Measurements from ENCODE around the gene CMTM8. TPM values are rescaled to one million over a fixed set of nuclear protein-coding genes. Genes with fewer than 3 reads are reported as not detected.

The CMTM8 gene
- total RNA-seq, 4 donors from 2014 or later = 4.4 to 39.2 (median 7.4) TPM

DNA sequence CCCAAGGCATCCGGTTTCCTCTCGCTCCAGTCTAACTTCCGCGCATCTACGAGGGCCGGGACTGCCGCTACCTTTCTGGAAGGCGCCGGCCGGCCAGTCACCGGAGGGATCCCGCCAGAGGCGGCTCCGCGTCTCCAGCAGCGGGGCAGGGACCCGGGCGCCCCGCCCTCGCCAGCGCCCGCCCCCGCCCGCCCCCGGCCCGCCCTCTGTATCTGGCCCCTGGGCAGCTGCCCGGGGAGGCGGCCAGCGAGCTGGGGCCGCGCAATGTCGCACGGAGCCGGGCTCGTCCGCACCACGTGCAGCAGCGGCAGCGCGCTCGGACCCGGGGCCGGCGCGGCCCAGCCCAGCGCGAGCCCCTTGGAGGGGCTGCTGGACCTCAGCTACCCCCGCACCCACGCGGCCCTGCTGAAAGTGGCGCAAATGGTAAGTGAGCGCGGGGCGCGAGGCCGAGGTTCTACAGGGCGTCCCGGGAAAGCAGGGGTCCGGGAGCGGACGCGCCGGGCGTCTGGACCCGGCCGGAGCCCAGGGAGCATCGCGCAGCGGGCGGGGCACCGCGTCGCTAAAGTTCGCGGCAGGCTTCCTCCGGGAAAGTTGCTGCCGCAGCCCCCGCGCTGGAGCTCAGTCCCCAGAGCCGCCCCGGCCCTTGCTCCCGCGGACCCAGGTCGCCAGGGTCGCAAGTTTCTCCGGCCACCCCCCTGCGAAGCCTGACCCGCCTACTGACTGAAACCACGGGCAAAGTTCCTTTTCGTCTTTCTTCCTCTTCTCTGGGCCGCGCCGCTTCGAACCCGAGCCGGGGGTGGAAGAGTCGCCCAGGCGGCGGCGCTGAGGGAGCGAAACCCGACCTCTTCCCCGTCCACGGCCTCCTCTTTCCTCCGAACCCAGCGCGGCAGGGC, 153.4 kb downstream of the CMTM8 start, which contains the start of gene CMTM7:
TSS of gene CMTM7 (plus strand) at position 211 of the 893 bp plus-strand sequence. CDS start at position 265, 54 bp downstream.
- intact Hi-C loops (cut with DNase I; ENCODE audit: low total_unique reads) = no loop called here
- 1% methylated on average over 50 of the region's 107 CpGs; no CpG with 5 or more reads in 1 of the 2 donors for WGBS, 2 donors (ENCODE audit: low coverage in 1 of 2)

GRCh38 chr3:32392536-32393302, 154.2 kb downstream of the CMTM8 start:
- Histone ChIP-seq H3K4me1 (peaks cover 0 to 6% (median 4%) of the 10 kb centered on the region in 4 donors), H3K27ac (peak overlapping the region; percentile 79 to 85 (median 81)), H3K9me3 (no peaks in the 10 kb centered on the region), H3K36me3 (no peaks in the 10 kb centered on the region), H3K27me3 (no peaks in the 10 kb centered on the region), H3K4me3 (peak overlapping the region; percentile 34 to 79 (median 62))
- WGBS, 2 donors (ENCODE audit: low coverage in 1 of 2) = 37 to 38% methylated on average over 4 to 18 of the region's 18 CpGs
- in situ Hi-C loops (cut with MboI; ENCODE audit: low pct_ligation_motif_present in 1 of 4, low pct_unique_long_range_greater_than_20kb in 1 of 4, low sequenced_read_pairs in 3 of 4) = no loop called here
- intact Hi-C loops (cut with DNase I; ENCODE audit: low total_unique reads) = no loop called here
- peak; percentile 42 for DNase-seq
- TF ChIP-seq EP300 (IDR thresholded peaks at IDR 0.05; ENCODE audit: low read depth) (no peak), POLR2AphosphoS5 (IDR thresholded peaks at IDR 0.05) (no peak), CTCF (IDR thresholded peaks at IDR 0.05) (no peak), POLR2A (IDR thresholded peaks at IDR 0.05) (no peak)

More for the DNA sequence above, 153.4 kb downstream of the CMTM8 start, which contains the start of gene CMTM7:
- peak; percentile 75 for DNase-seq
- TF ChIP-seq POLR2A (IDR thresholded peaks at IDR 0.05) (no peak), POLR2AphosphoS5 (IDR thresholded peaks at IDR 0.05) (peak in 2 of 3 donors; percentile 43 to 56)
- H3K4me1 ChIP-seq = peaks cover 0 to 6% (median 4%) of the 10 kb centered on the region in 4 donors
- H3K4me3 ChIP-seq = peak within 1 kb of the TSS; percentile 34 to 79 (median 62)
- no peaks in the 10 kb centered on the region for H3K27me3 ChIP-seq
- H3K36me3 ChIP-seq = no peaks in the 10 kb centered on the region
- H3K27ac ChIP-seq = peak within 1 kb of the TSS; percentile 79 to 85 (median 81)
- in situ Hi-C loops (cut with MboI; ENCODE audit: low pct_ligation_motif_present in 1 of 4, low pct_unique_long_range_greater_than_20kb in 1 of 4, low sequenced_read_pairs in 3 of 4) = no loop called here
- H3K9me3 ChIP-seq = no peaks in the 10 kb centered on the region

- in situ Hi-C loops (cut with MboI; ENCODE audit: low pct_ligation_motif_present in 1 of 4, low pct_unique_long_range_greater_than_20kb in 1 of 4, low sequenced_read_pairs in 3 of 4) = no loop called here
- no peak for DNase-seq
- TF ChIP-seq POLR2A (IDR thresholded peaks at IDR 0.05) (no peak), CTCF (IDR thresholded peaks at IDR 0.05) (no peak), EP300 (IDR thresholded peaks at IDR 0.05; ENCODE audit: low read depth) (no peak), POLR2AphosphoS5 (IDR thresholded peaks at IDR 0.05) (no peak)
- H3K27me3 ChIP-seq = no peaks in the 10 kb centered on the region
- H3K36me3 ChIP-seq = no peaks in the 10 kb centered on the region
- peaks cover 0 to 6% (median 4%) of the 10 kb centered on the region in 4 donors for H3K4me1 ChIP-seq
- no peaks in the 10 kb centered on the region for H3K9me3 ChIP-seq
- intact Hi-C loops (cut with DNase I; ENCODE audit: low total_unique reads) = no loop called here
- H3K27ac ChIP-seq = no peak overlapping the region
- WGBS, 2 donors (ENCODE audit: low coverage in 1 of 2) = 33 to 40% methylated on average over 1 to 2 of the region's 2 CpGs
- no peak overlapping the region for H3K4me3 ChIP-seq
Measured at GRCh38 chr3:32395496-32395895, 157.0 kb downstream of the CMTM8 start.

GRCh38 chr3:32397941-32398340, 159.5 kb downstream of the CMTM8 start:
- 48 to 64% methylated on average over 2 of the region's 2 CpGs for WGBS, 2 donors (ENCODE audit: low coverage in 1 of 2)
- intact Hi-C loops (cut with DNase I; ENCODE audit: low total_unique reads) = no loop called here
- peak overlapping the region in 1 of 4 donors; percentile 45 for H3K27ac ChIP-seq
- in situ Hi-C loops (cut with MboI; ENCODE audit: low pct_ligation_motif_present in 1 of 4, low pct_unique_long_range_greater_than_20kb in 1 of 4, low sequenced_read_pairs in 3 of 4) = no loop called here
- no peak overlapping the region for H3K4me3 ChIP-seq
- H3K4me1 ChIP-seq = peaks cover 5 to 18% (median 14%) of the 10 kb centered on the region in 4 donors
- H3K9me3 ChIP-seq = no peaks in the 10 kb centered on the region
- TF ChIP-seq EP300 (IDR thresholded peaks at IDR 0.05; ENCODE audit: low read depth) (no peak), POLR2A (IDR thresholded peaks at IDR 0.05) (no peak), CTCF (IDR thresholded peaks at IDR 0.05) (no peak), POLR2AphosphoS5 (IDR thresholded peaks at IDR 0.05) (no peak)
- no peak for DNase-seq
- no peaks in the 10 kb centered on the region for H3K36me3 ChIP-seq
- no peaks in the 10 kb centered on the region for H3K27me3 ChIP-seq
